SK-N-SH treated with all-trans-retinoic acid at 6 μM for 48 hours (cell line): ENCODE data around the gene FRG2C.
"Not testable (repeated sequence)": the region's sequence is repeated elsewhere in the genome, so short reads cannot be mapped to it uniquely, and the experiment has no call there.

ENCODE experiments used
- BACH2 ChIP-seq: fragments of 250-450 bp; sonication (Bioruptor Pico); IDR thresholded peaks from 2 replicates; pipeline ENCODE4 v1.9.0; 2021; ENCODE audit warnings: mild to moderate bottlenecking, borderline replicate concordance
- OSR1 ChIP-seq: fragments of 250-450 bp; sonication (Bioruptor Pico); IDR thresholded peaks from 2 replicates; pipeline ENCODE4 v1.8.0; 2022; ENCODE audit warnings: moderate library complexity, mild to moderate bottlenecking, inconsistent platforms
- TCF4 ChIP-seq: fragments of 250-450 bp; sonication (Bioruptor Pico); IDR thresholded peaks from 2 replicates; pipeline ENCODE4 v1.8.0; 2021; ENCODE audit warnings: mild to moderate bottlenecking, moderate library complexity, borderline replicate concordance
- ZNF70 ChIP-seq: fragments of 450-650 bp; formaldehyde crosslinking; IDR thresholded peaks from 2 replicates; pipeline ENCODE4 v1.5.0; 2020; ENCODE audit warnings: mild to moderate bottlenecking, moderate library complexity
- ZNF8 ChIP-seq: fragments of 450-650 bp; formaldehyde crosslinking; IDR thresholded peaks from 2 replicates; pipeline ENCODE4 v1.5.0; 2020; ENCODE audit warnings: mild to moderate bottlenecking, moderate library complexity

DNA sequence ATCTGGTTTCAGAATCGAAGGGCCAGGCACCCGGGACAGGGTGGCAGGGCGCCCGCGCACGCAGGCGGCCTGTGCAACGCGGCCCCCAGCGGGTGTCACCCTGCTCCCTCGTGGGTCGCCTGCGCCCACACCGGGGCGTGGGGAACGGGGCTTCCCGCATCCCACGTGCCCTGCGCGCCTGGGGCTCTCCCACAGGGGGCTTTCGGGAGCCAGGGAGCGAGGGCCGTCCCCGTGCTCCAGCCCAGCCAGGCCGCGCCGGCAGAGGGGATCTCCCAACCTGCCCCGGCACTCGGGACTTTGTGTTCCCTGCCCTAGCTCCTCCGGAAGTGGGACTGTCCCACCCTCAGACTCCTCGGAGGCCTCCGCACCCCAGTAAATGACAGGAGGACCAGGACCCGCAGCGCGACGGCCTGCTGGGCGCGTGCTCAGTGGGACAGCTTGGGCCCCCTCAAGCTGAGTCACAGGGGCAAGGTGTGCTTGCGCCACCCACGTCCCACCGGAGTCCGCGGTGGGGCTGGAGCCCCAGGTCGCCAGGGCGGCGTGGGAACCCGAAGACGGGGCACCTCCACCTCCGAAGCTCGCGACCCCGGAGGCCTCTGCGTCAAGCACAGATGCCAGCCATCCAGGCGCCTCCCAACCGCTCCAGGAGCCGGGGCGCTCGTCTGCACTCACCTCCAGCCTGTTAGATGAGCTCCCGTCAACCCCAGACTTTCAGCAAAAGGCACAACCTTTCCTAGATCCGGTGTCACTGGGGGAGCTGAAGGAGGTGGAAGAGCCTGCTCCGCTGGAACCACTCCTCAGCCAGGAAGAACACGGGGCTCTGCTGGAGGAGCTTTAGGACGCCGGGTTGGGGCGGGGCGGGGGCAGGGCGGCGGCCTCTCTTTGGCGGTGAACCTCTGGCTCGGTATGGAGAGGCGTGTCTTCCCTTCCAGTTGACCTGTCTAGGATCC is 5.5 kb downstream of the FRG2C start:
- TF ChIP-seq BACH2; ZNF8 (CRISPR knock-in tag); OSR1 (CRISPR knock-in tag); TCF4 (CRISPR knock-in tag); ZNF70 (CRISPR knock-in tag): not testable (repeated sequence)
